HG02642 (cell line): ENCODE data around the gene NEDD4.
"Not testable (repeated sequence)": the region's sequence is repeated elsewhere in the genome, so short reads cannot be mapped to it uniquely, and the experiment has no call there.

Experiments used
- ATAC-seq: cut with Tn5 transposase; IDR thresholded peaks from one replicate; pipeline ENCODE4 v1.9.1; 2021; ENCODE audit warnings: mild to moderate bottlenecking; ENCODE audit not compliant: unreplicated experiment, poor library complexity

The NEDD4 gene

GRCh38 chr15:55842897-55843296 is 150.5 kb downstream of the NEDD4 start:
- not testable (repeated sequence) for ATAC-seq

- ATAC-seq, result no peak
Measured at GRCh38 chr15:55835866-55836265, 157.5 kb downstream of the NEDD4 start.

- ATAC-seq, result no peak
Measured at GRCh38 chr15:55834331-55834730, 159.1 kb downstream of the NEDD4 start.

- peak; percentile 67 for ATAC-seq
Measured at GRCh38 chr15:55829826-55830225, 163.6 kb downstream of the NEDD4 start.

GRCh38 chr15:55827955-55828354 is 165.5 kb downstream of the NEDD4 start:
- no peak for ATAC-seq

GRCh38 chr15:55827204-55827603 is 166.2 kb downstream of the NEDD4 start:
- ATAC-seq, result no peak

- ATAC-seq, result no peak
Measured at GRCh38 chr15:55824857-55825613, 168.4 kb downstream of the NEDD4 start.

GRCh38 chr15:55823699-55824340 is 169.6 kb downstream of the NEDD4 start:
- no peak for ATAC-seq

GRCh38 chr15:55823191-55823670 is 170.2 kb downstream of the NEDD4 start:
- ATAC-seq, result no peak

- not testable (repeated sequence) for ATAC-seq
Measured at GRCh38 chr15:55821740-55822139, 171.7 kb downstream of the NEDD4 start.

- ATAC-seq, result no peak
Measured at GRCh38 chr15:55820043-55820442, 173.4 kb downstream of the NEDD4 start.

GRCh38 chr15:55819397-55820034 is 173.9 kb downstream of the NEDD4 start:
- no peak for ATAC-seq

- ATAC-seq, result no peak
Measured at GRCh38 chr15:55816017-55816416, 177.4 kb downstream of the NEDD4 start.

- no peak for ATAC-seq
Measured at GRCh38 chr15:55802600-55803376, 190.6 kb downstream of the NEDD4 start.

GRCh38 chr15:55800216-55800615 is 193.2 kb downstream of the NEDD4 start:
- ATAC-seq, result no peak

- no peak for ATAC-seq
Measured at GRCh38 chr15:55799291-55800212, 193.9 kb downstream of the NEDD4 start.

- ATAC-seq, result no peak
Measured at GRCh38 chr15:55796321-55796965, 197.0 kb downstream of the NEDD4 start.

GRCh38 chr15:55795031-55795430 is 198.4 kb downstream of the NEDD4 start:
- ATAC-seq, result no peak
